Astrocyte (in vitro differentiated cells and primary cell): ENCODE data around the gene SAP30L. TPM values are rescaled to one million over a fixed set of nuclear protein-coding genes. Genes with fewer than 3 reads are reported as not detected.

Experiments used
- DNase-seq: peaks from one replicate; pipeline ENCODE4 v3.0.0-alpha.2; 2010; ENCODE audit warnings: low read depth
- FAIRE-seq: peaks from 2 replicates; lab custom pipeline; 2011; peaks lifted over from hg19 to GRCh38; lab: Jason Lieb, UNC
- H2AFZ ChIP-seq: 2 replicates; pipeline ENCODE4 v1.6.0; 2012; ENCODE audit warnings: low read depth, low read length, inconsistent platforms
- H3K27ac ChIP-seq: 2 replicates; pipeline ENCODE4 v1.5.1; 2011; ENCODE audit warnings: low read depth, low read length, inconsistent platforms
- H3K27me3 ChIP-seq: 2 replicates; pipeline ENCODE4 v1.6.0; 2011; ENCODE audit warnings: low read length, inconsistent platforms; ENCODE audit not compliant: insufficient read depth
- H3K36me3 ChIP-seq: 2 replicates; pipeline ENCODE4 v1.5.1; 2011; ENCODE audit warnings: low read length, inconsistent platforms; ENCODE audit not compliant: insufficient read depth
- H3K4me1 ChIP-seq: 2 replicates; pipeline ENCODE4 v1.5.1; 2011; ENCODE audit warnings: low read length, inconsistent platforms; ENCODE audit not compliant: insufficient read depth
- H3K4me2 ChIP-seq: 2 replicates; pipeline ENCODE4 v1.6.0; 2012; ENCODE audit warnings: low read length, inconsistent platforms
- H3K4me3 ChIP-seq: 2 replicates; pipeline ENCODE4 v1.5.1; 2011; ENCODE audit warnings: low read depth, mild to moderate bottlenecking, low read length, inconsistent platforms; ENCODE audit not compliant: insufficient read depth
- H3K79me2 ChIP-seq: 2 replicates; pipeline ENCODE4 v1.6.0; 2012; ENCODE audit warnings: mild to moderate bottlenecking, low read length, inconsistent platforms; ENCODE audit not compliant: insufficient read depth
- H3K9ac ChIP-seq: 2 replicates; pipeline ENCODE4 v1.6.0; 2012; ENCODE audit warnings: mild to moderate bottlenecking, low read length, inconsistent platforms
- H3K9me3 ChIP-seq: 2 replicates; pipeline ENCODE4 v1.5.1; 2012; ENCODE audit warnings: low read depth, mild to moderate bottlenecking, low read length, inconsistent platforms; ENCODE audit not compliant: insufficient read depth
- H4K20me1 ChIP-seq: 2 replicates; pipeline ENCODE4 v1.6.0; 2012; ENCODE audit warnings: low read length, inconsistent platforms; ENCODE audit not compliant: insufficient read depth
- H3K27ac Mint-ChIP-seq: one replicate; pipeline ENCODE4 v1.8.0; 2021; ENCODE audit warnings: mild to moderate bottlenecking, mixed read lengths; ENCODE audit not compliant: unreplicated experiment
- H3K27me3 Mint-ChIP-seq: one replicate; pipeline ENCODE4 v1.8.0; 2021; ENCODE audit warnings: low read depth, mixed read lengths; ENCODE audit not compliant: unreplicated experiment
- H3K36me3 Mint-ChIP-seq: one replicate; pipeline ENCODE4 v1.8.0; 2021; ENCODE audit warnings: low read depth, mixed read lengths; ENCODE audit not compliant: unreplicated experiment
- H3K4me1 Mint-ChIP-seq: one replicate; pipeline ENCODE4 v1.8.0; 2021; ENCODE audit warnings: low read depth, mixed read lengths; ENCODE audit not compliant: unreplicated experiment
- H3K4me3 Mint-ChIP-seq: one replicate; pipeline ENCODE4 v1.8.0; 2021; ENCODE audit warnings: mild to moderate bottlenecking, moderate library complexity, mixed read lengths; ENCODE audit not compliant: unreplicated experiment
- H3K9me3 Mint-ChIP-seq: one replicate; pipeline ENCODE4 v1.8.0; 2021; ENCODE audit warnings: mild to moderate bottlenecking, mixed read lengths; ENCODE audit not compliant: unreplicated experiment
- EZH2 ChIP-seq: IDR thresholded peaks from 2 replicates; pipeline ENCODE4 v1.6.1; 2012; ENCODE audit warnings: mild to moderate bottlenecking, low read length, inconsistent platforms; ENCODE audit not compliant: insufficient read depth
- total RNA-seq: library from RNA; stranded (reverse); gene quantifications from 2 replicates; pipeline ENCODE4 v1.2.1, GENCODE V29; 2021
- TF ChIP-seq, protein P1 (sequence below): IDR thresholded peaks from 2 replicates; pipeline ENCODE4 v1.5.1; 2011; ENCODE audit warnings: low read depth, mild to moderate bottlenecking, inconsistent platforms, low read length, moderate library complexity; ENCODE audit not compliant: insufficient read depth

SAP30L gene
- total RNA-seq, 1 donor from 2014 or later, result 26.3 TPM

DNA sequence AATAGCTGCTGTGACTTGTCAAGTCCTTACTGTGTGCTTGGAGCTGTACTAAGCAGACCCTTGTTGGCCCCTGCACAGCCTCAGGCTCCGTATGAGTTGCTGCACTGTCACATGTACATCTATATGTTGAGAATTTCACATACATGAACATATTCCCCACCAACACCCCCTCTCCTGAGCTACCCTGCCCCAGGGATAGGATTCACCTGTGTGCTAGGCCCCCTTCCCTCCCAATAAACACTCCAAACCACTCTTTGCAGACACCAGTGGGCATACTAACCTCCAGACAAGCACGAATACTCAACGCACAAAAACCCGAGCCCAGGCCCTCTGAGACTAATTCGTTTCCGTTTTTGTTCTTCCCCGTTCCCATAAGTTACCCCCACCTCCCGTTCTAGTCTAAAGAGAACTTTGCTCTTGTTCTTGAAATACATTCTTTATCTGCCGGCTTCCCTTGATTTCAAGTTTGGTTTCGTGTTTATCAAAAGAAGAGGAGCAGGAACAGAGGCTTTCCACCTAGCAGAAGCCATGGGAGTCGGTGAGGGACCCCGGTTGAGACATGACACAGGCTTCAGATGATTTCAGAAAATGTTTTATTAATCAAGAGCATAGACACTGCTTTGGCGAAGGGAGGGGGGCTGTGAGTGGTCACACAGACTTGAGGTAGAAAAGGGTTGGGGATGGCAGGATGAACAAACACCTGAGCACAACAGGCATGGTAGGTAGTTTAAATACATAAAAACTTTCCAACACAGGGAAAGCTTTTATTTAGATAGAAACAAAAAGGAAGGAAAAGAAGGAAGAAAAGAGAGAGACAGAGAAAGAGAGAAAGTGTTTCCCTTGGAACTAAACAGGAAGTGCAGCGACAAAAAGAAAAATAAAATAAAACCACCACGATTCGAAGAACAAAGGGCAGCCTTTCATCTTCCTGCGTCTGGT, 28.9 kb downstream of the SAP30L start:
- TF ChIP-seq, protein P1, sequence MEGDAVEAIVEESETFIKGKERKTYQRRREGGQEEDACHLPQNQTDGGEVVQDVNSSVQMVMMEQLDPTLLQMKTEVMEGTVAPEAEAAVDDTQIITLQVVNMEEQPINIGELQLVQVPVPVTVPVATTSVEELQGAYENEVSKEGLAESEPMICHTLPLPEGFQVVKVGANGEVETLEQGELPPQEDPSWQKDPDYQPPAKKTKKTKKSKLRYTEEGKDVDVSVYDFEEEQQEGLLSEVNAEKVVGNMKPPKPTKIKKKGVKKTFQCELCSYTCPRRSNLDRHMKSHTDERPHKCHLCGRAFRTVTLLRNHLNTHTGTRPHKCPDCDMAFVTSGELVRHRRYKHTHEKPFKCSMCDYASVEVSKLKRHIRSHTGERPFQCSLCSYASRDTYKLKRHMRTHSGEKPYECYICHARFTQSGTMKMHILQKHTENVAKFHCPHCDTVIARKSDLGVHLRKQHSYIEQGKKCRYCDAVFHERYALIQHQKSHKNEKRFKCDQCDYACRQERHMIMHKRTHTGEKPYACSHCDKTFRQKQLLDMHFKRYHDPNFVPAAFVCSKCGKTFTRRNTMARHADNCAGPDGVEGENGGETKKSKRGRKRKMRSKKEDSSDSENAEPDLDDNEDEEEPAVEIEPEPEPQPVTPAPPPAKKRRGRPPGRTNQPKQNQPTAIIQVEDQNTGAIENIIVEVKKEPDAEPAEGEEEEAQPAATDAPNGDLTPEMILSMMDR, result no peak
- TF ChIP-seq EZH2, result no peak
- Histone ChIP-seq H3K27me3 (peaks cover 98% of the 10 kb centered on the region), H3K36me3 (no peaks in the 10 kb centered on the region), H2AFZ (no peak overlapping the region), H3K27ac (no peak overlapping the region), H4K20me1 (peaks cover 27% of the 10 kb centered on the region), H3K9me3 (no peaks in the 10 kb centered on the region), H3K79me2 (no peaks in the 10 kb centered on the region), H3K4me3 (no peak overlapping the region), H3K4me1 (peaks cover 12% of the 10 kb centered on the region), H3K9ac (no peak overlapping the region), H3K4me2 (no peak overlapping the region)
- Mint-ChIP-seq H3K27ac (peak overlapping the region; percentile 66), H3K4me3 (no peak overlapping the region), H3K27me3 (peaks cover 85% of the 10 kb centered on the region), H3K9me3 (peaks cover 18% of the 10 kb centered on the region), H3K4me1 (peaks cover 5% of the 10 kb centered on the region), H3K36me3 (peaks cover 2% of the 10 kb centered on the region)
- no peak for FAIRE-seq
- DNase-seq, result no peak

DNA sequence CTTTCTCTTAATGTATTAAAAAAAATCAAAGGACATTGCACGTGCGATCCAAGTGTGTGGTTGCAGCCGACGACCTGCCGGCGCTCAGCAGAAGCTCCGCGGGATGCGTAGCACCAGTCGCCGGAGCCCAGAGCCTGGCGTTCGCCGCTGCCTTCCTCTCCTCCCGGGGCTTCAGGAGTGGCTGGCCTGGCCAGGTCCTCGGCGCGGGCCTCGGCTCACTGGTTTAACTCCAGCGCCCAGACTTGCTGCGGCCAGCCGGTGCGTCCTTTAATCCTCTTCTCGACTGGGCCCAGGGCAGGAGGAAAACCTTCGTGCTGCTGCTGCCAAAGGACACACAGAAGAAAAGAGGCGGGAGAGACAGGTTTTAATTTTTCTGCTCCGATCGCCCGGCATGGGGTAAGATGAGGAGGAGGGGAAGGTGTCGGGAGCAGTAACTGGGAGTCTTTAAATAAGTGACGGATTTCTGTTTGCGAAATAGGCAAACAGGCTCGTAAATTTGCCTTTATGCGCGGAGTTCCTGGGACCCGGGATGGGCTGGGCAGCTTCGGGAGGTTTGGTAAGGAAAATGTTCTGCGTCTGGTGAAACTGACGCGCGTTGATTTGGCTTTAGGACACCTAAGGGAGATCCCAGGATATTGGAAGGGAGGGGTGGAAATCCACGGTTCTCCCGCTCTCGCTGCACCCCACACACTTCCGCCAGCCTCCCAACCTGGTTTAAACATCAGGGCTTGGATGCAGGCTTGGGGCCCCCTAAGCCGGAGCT, 30.0 kb downstream of the SAP30L start:
- Mint-ChIP-seq H3K4me3 (peak overlapping the region; percentile 14), H3K4me1 (peaks cover 5% of the 10 kb centered on the region), H3K36me3 (peaks cover 2% of the 10 kb centered on the region), H3K9me3 (peaks cover 25% of the 10 kb centered on the region), H3K27me3 (peaks cover 84% of the 10 kb centered on the region), H3K27ac (peak overlapping the region; percentile 26)
- DNase-seq (no peak), FAIRE-seq (no peak)
- Histone ChIP-seq H3K27me3 (peaks cover 98% of the 10 kb centered on the region), H3K4me1 (peaks cover 12% of the 10 kb centered on the region), H3K4me3 (no peak overlapping the region), H2AFZ (no peak overlapping the region), H4K20me1 (peaks cover 27% of the 10 kb centered on the region), H3K4me2 (no peak overlapping the region), H3K27ac (no peak overlapping the region), H3K79me2 (no peaks in the 10 kb centered on the region), H3K36me3 (no peaks in the 10 kb centered on the region), H3K9ac (no peak overlapping the region), H3K9me3 (peaks cover 3% of the 10 kb centered on the region)
- TF ChIP-seq, protein P1, result no peak
- TF ChIP-seq EZH2, result peak; percentile 93
